NCI-H146 (cell line): ENCODE results near the gene DSG1.
"Not testable (repeated sequence)": the region's sequence is repeated elsewhere in the genome, so short reads cannot be mapped to it uniquely, and the experiment has no call there.

ENCODE experiments used
- DNase-seq: peaks from one replicate; lab custom pipeline; 2025; lab: John Stamatoyannopoulos, UW

The DSG1 gene

GRCh38 chr18:31353336-31353735 is 35.4 kb downstream of the DSG1 start:
- not testable (repeated sequence) for DNase-seq

GRCh38 chr18:31354990-31355389 is 37.0 kb downstream of the DSG1 start:
- no peak for DNase-seq

- DNase-seq, result no peak
These were observed 38.1 kb downstream of the DSG1 start for GRCh38 chr18:31356025-31356424.

DNA sequence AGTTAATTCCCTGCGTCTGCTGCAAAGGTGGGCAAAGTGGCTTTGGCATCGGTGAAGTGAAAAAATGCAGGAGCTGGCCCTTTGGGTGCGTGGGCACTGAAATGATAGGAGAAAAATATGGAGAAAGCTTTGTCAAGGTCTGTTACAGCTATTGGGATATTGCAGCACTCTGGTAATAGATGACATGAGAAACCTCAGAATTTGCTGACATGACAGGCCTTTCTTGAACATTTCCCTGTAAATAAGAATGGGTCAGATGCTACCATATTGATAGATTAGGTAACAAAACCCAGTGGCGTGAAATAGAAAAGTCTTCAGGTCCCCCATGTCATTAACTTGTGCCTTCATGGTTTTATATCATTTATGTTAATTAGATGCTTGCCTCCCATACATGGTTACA is 46.2 kb downstream of the DSG1 start:
- DNase-seq, result no peak

- DNase-seq, result no peak
These were observed 51.5 kb downstream of the DSG1 start for GRCh38 chr18:31369478-31369877.

DNA sequence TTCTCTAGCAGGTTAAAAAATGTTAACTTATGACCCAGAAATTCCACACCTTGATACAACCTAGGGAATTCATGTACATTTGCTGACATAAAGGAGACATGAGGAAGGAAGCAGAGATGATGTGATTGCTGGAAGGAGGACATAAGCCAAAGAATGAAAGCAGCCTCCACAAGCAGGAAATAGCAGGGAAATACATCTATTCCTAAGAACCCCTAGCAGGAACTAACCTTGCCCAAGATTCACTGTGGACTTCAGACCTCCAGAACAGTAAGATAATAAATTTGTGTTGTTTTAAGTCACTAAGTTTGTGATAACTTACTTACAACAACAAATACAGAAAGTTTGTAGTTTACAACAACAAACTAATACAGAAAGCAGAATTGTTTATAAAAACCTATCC is 54.0 kb downstream of the DSG1 start:
- no peak for DNase-seq

- no peak for DNase-seq
These were observed 55.7 kb downstream of the DSG1 start for GRCh38 chr18:31373641-31374040.

DNA sequence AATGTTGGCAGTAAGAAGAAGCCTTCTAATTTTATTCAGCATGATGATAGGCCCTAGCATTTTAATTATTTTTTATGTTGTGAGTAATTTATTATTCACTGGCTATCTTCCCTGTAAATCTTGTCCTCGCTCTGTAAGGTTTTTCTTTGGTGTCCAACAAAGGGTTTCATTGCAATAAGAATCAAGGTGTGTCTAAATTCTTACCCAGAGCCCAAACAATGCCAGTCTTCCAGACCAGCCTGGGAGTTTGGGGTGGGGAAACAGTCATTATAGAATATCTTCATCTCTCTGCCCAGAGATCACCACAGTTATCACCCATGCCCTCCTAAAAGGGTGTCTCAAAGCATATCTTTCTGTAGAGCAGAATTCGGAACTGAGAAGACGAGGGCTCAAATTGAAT is 58.5 kb downstream of the DSG1 start, which contains the start of gene DSG4:
TSS of gene DSG4 (plus strand) at position 301 of the 400 bp plus-strand sequence. CDS start 135 bp downstream, outside the sequence.
- no peak for DNase-seq

DNA sequence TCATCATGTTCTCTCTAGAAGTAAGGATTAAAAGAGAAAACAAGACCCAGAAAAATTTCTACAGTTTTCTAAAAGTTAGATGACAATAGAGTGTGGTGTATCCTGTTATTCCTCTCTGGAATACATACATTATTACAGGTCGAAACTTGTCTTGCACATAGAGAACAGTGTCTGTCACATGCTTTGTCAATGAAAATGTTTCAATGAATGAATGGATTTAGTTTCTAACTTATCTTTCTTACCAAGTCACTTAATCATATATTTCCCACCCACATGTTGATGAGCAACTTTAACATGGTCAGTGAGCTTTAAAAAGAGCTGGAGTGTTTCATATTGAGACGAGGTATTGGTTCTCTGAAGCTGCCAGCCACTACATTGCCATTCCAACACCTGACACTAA is 63.0 kb downstream of the DSG1 start:
- no peak for DNase-seq

DNA sequence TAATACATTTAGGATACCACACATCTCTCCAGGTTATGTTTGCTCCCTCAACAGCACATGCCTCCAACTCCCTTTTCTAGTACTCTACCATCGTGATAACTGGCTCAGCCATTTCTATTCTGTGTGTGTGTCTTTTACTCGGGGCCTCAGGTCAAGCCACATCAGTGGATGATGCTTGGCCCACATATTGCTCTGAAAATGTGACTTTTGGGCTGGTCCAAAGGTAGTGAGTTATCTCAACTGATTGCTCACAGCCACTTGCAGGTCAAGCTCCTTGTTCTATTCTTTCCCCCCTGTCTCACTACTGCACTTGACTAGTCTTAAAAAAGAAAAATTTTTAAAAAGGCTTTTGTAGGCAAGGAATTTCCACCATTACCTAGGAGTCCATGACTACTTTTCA is 64.1 kb downstream of the DSG1 start:
- no peak for DNase-seq

DNA sequence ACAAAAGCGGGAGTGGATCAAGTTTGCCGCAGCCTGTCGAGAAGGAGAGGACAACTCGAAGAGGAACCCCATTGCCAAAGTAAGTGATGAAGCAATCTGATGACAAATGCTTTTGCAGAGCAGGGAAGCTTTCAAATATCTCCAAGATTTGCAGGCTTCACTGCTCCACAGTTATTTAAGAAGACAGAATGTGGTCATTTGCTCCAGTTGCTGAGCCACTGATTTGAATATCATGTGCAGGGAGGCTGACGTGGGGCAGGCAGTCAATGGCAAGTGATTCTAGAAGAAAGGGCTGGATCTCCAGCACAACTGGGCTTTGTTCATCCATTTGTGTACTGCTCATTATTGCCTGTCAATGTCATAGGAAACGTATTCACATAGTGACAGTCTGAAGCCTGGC is 68.8 kb downstream of the DSG1 start:
- DNase-seq, result no peak

- DNase-seq, result no peak
These were observed 75.3 kb downstream of the DSG1 start for GRCh38 chr18:31393286-31393685.

GRCh38 chr18:31396796-31397612 is 79.0 kb downstream of the DSG1 start:
- DNase-seq, result no peak

DNA sequence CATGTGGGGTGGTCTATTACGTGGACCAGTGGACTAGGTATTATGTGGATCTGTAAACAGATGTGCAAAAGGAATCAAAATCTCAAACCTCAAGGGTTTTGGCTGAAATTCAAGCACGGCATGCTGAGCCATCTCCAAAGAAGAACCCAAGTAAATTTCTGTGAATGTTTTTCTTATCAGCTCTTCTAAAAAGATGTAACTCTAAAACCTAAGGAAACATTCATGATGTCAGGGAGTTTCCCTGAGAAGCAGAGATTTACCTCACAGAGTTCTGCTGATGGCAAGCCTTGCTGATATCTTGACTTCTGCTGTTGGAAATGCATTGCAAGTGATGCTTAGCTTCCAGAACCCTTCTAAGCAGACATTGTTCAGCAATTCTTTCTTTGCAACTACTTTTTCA is 80.2 kb downstream of the DSG1 start:
- no peak for DNase-seq

- DNase-seq, result no peak
These were observed 81.5 kb downstream of the DSG1 start for GRCh38 chr18:31399306-31400032.

DNA sequence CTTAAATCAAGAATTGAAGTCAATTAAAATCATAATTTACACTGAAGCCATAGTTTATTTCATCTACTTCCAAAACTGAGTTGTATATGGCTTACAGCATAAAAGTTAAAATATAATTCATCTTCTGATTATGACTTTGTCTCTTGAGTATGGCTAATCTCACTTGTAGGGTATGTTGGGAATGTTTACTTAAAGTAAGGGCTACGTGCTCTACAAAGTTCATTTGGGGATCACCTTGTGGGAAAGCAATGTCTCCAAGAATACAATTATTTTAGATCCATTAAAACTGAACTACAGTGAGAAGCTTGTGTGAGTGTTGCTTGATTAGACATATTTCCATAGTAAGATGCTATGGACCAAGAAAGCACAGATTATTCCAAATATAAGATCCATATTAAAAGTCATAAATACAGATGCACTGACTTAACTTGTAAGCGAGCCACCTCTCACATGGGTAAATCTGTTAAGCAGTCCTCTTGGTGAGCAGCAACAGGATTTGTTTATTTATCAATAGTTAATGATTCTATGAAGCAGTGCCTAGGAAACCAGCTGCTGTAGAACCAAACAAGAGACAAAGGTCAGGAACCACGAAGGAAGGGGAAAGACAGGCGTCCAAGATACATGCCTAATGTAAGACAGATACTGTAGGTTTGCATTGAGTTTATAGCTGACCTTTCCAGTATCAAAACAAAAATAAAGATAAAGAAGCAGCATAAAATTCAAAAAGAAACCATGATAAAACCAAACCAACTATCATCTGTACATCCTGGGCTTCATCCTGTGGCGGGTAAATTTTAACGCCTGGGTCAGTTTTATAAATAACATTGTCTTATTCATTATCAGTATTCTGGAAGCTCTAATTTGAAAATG is 83.4 kb downstream of the DSG1 start:
- DNase-seq, result no peak

GRCh38 chr18:31402026-31402373 is 84.0 kb downstream of the DSG1 start:
- no peak for DNase-seq

DNA sequence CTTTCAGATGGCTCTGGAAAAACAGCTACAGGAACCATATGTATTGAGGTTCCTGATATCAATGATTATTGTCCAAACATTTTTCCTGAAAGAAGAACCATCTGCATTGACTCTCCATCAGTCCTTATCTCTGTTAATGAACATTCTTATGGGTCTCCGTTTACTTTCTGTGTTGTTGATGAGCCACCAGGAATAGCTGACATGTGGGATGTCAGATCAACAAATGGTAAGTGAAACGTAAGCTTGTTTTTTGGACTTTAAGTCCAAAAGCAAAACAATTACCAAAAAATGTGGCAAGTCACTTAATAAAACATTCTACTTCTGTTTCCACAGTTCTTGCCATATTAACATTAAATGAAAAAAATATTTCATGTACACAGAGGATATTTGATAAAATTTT is 85.4 kb downstream of the DSG1 start:
- DNase-seq, result no peak
